Esophagus (tissue), 2 donors: ENCODE data around the gene TMEM242. TPM values are rescaled to one million over a fixed set of nuclear protein-coding genes. Genes with fewer than 3 reads are reported as not detected.

Source experiments
- H3K27ac ChIP-seq, 2 donors: one replicate each; pipeline ENCODE4 v1.5.1; 2013; ENCODE audit warnings: low read depth in 2 of 2, mild to moderate bottlenecking in 2 of 2, inconsistent platforms in 1 of 2, low read length in 1 of 2, moderate library complexity in 1 of 2
- H3K27me3 ChIP-seq, 2 donors: one replicate each; pipeline ENCODE4 v1.6.1; 2013; ENCODE audit warnings: low read length in 2 of 2, control low read depth in 1 of 2, mild to moderate bottlenecking in 1 of 2; ENCODE audit not compliant: insufficient read depth in 2 of 2, control insufficient read depth in 1 of 2
- H3K36me3 ChIP-seq, 2 donors: one replicate each; pipeline ENCODE4 v1.6.1; 2013; ENCODE audit warnings: low read length in 1 of 2; ENCODE audit not compliant: control insufficient read depth in 2 of 2, insufficient read depth in 2 of 2
- H3K4me1 ChIP-seq, 2 donors: one replicate each; pipeline ENCODE4 v1.6.1; 2013; ENCODE audit warnings: low read length in 1 of 2; ENCODE audit not compliant: control insufficient read depth in 2 of 2, insufficient read depth in 2 of 2
- H3K4me3 ChIP-seq, 2 donors: one replicate each; pipeline ENCODE4 v1.5.1; 2013; ENCODE audit warnings: low read length in 2 of 2, mild to moderate bottlenecking in 2 of 2, low read depth in 1 of 2, moderate library complexity in 1 of 2
- H3K9me3 ChIP-seq, 2 donors: one replicate each; pipeline ENCODE4 v1.6.1; 2013; ENCODE audit warnings: mild to moderate bottlenecking in 2 of 2, low read depth in 1 of 2, low read length in 1 of 2, moderate library complexity in 1 of 2; ENCODE audit not compliant: control insufficient read depth in 2 of 2, insufficient read depth in 1 of 2
- WGBS, 2 donors: extraction: QIAGEN DNeasy Blood & Tissue Kit; methylation state at CpG; one replicate each; pipeline ENCODE4 v1.1.7; 2013; 5-methylcytosine and 5-hydroxymethylcytosine counted together
- polyA plus RNA-seq, 2 donors: library from polyadenylated mRNA; stranded (reverse); fragments of 200-250 nt; gene quantifications; one replicate each; pipeline ENCODE4 v1.2.3, GENCODE V29; 2013
- donor health status: healthy with polysubstance abuse.
- donor health status: Bipolar disorder and iron deficiency.

Gene TMEM242
- polyA plus RNA-seq, 2 donors: 4.8 to 5.4 TPM

GRCh38 chr6:157276134-157276532, 47.2 kb downstream of the TMEM242 start:
- H3K4me1 ChIP-seq: peaks cover 0 to 3% of the 10 kb centered on the region in 2 donors
- H3K4me3 ChIP-seq: no peak overlapping the region
- no peaks in the 10 kb centered on the region for H3K27me3 ChIP-seq
- H3K9me3 ChIP-seq: no peaks in the 10 kb centered on the region
- H3K36me3 ChIP-seq: no peaks in the 10 kb centered on the region
- 87 to 92% methylated on average over 3 of the region's 3 CpGs for WGBS, 2 donors
- H3K27ac ChIP-seq: no peak overlapping the region

DNA sequence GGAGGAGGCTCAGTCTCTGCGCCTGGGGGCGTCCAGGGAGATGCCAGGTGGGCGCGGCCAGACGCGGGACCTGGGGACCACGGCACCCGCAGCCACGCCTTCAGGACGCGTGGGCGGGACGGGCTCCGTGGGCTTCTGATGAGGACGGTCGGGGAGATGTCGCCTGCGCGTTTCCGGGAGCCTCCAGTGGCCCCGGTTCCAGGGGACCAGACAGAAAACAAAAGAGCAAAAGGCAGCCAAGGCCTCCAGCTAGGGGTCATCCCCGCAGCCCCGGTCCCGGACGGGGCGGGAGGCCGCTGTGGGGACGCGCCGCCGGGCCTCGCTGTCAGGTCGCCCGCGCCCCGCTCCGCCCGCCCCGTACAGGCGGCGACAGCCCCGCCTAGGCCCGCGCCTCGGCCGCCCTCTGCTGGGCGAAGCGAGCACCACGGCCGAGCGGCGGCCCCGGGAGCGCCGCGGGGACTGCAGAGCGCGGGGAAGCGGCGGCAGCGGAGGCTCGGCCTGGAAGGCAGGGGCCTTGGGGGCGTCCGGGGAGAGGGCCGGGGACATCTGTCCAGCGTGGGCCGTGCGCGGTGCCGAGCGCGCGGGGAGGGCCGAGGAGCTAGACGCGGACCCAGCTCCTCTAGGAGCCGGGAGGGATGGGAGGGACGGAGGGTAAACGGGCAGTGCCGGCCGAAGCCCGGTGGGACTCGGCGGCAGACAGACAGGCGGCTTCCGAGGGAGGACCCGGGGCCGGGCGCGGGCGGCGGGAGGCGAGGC, 48.7 kb downstream of the TMEM242 start:
- Histone ChIP-seq H3K4me1 (peaks cover 0 to 3% of the 10 kb centered on the region in 2 donors), H3K4me3 (peak overlapping the region; percentile 47 to 76), H3K9me3 (no peaks in the 10 kb centered on the region), H3K36me3 (no peaks in the 10 kb centered on the region), H3K27ac (peak overlapping the region; percentile 80 to 95), H3K27me3 (no peaks in the 10 kb centered on the region)
- 0 to 1% methylated on average over 81 to 93 of the region's 93 CpGs for WGBS, 2 donors

DNA sequence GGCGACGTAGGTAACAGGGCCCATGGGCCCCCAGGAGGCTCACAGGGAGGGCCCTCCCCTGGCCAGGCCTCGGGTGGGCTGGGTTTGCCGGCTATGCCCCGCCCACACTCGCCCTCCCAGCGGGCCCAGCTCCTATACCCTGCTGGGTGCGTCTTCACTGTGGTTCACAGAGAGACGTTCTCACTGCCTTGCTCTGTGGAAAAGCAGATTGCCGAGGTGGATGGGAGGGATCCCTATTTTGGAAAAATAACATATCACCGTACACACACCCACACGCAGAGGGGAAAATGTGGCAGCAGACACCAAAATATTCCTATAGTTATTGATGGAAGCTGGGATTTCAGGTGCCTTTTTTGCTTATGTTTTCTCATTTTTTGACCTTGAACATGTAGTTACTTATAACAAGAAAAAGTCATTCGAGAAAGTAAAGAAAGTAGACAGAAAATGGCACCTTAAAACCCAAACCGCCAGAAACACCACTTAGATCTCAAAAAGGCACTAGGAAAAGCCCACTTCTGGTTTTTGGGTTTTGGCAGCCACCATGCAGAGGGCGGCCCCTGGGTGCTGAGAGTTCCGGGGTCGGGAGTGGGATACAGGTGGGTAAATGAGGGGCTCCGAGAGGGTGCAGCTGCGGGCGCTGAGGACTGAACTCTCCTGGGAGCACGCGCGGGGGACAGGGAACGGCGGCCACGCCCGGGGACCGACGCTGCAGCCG, 49.4 kb downstream of the TMEM242 start:
- peak overlapping the region; percentile 79 to 95 for H3K27ac ChIP-seq
- H3K4me1 ChIP-seq: peaks cover 0 to 6% of the 10 kb centered on the region in 2 donors
- no peaks in the 10 kb centered on the region for H3K36me3 ChIP-seq
- whole genome bisulfite sequencing, 2 donors: 11 to 15% methylated on average over 22 to 30 of the region's 30 CpGs
- H3K27me3 ChIP-seq: no peaks in the 10 kb centered on the region
- H3K9me3 ChIP-seq: no peaks in the 10 kb centered on the region
- peak overlapping the region; percentile 47 to 76 for H3K4me3 ChIP-seq

GRCh38 chr6:157272866-157273755, 50.2 kb downstream of the TMEM242 start:
- Histone ChIP-seq H3K27ac (peak overlapping the region; percentile 38 to 95), H3K36me3 (no peaks in the 10 kb centered on the region), H3K4me3 (no peak overlapping the region), H3K27me3 (no peaks in the 10 kb centered on the region), H3K4me1 (peaks cover 0 to 8% of the 10 kb centered on the region in 2 donors), H3K9me3 (no peaks in the 10 kb centered on the region)
- 76 to 81% methylated on average over 19 of the region's 19 CpGs for WGBS, 2 donors

DNA sequence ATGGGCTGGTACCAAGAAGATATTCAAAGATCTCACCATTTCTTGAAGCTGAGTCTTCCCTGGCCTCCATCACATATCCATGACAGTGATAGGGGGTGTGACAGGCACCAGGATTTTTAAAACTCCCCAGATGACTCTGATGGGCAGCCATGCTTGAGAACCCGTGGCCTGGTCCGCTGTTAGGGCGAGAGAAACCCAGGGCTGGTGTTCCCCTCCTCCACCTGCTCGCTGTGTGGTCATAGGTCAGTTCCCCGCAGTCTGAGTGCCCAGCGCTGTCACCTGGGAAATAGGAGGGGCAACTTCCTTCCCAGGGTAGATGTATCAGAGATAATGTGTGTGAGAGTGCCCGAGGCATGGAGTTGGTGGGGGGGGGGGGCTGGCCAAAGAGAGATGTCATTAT, 50.9 kb downstream of the TMEM242 start:
- no peaks in the 10 kb centered on the region for H3K36me3 ChIP-seq
- 84% methylated on average over 7 of the region's 7 CpGs for WGBS, 2 donors
- H3K27me3 ChIP-seq: no peaks in the 10 kb centered on the region
- H3K27ac ChIP-seq: no peak overlapping the region
- no peaks in the 10 kb centered on the region for H3K9me3 ChIP-seq
- H3K4me1 ChIP-seq: peaks cover 0 to 8% of the 10 kb centered on the region in 2 donors
- no peak overlapping the region for H3K4me3 ChIP-seq

- Histone ChIP-seq H3K36me3 (no peaks in the 10 kb centered on the region), H3K9me3 (no peaks in the 10 kb centered on the region), H3K27me3 (no peaks in the 10 kb centered on the region), H3K4me1 (peaks cover 0 to 8% of the 10 kb centered on the region in 2 donors), H3K4me3 (no peak overlapping the region), H3K27ac (no peak overlapping the region)
- 80 to 90% methylated on average over 4 of the region's 4 CpGs for WGBS, 2 donors
These were observed 51.4 kb downstream of the TMEM242 start for GRCh38 chr6:157271911-157272310.

GRCh38 chr6:157271441-157271840, 51.9 kb downstream of the TMEM242 start:
- no peaks in the 10 kb centered on the region for H3K36me3 ChIP-seq
- H3K27ac ChIP-seq: no peak overlapping the region
- peaks cover 0 to 8% of the 10 kb centered on the region in 2 donors for H3K4me1 ChIP-seq
- no peak overlapping the region for H3K4me3 ChIP-seq
- no peaks in the 10 kb centered on the region for H3K9me3 ChIP-seq
- 96 to 97% methylated on average over 9 of the region's 9 CpGs for WGBS, 2 donors
- H3K27me3 ChIP-seq: no peaks in the 10 kb centered on the region

- 86 to 91% methylated on average over 2 of the region's 2 CpGs for whole genome bisulfite sequencing, 2 donors
- no peaks in the 10 kb centered on the region for H3K9me3 ChIP-seq
- H3K36me3 ChIP-seq: no peaks in the 10 kb centered on the region
- peaks cover 0 to 8% of the 10 kb centered on the region in 2 donors for H3K4me1 ChIP-seq
- no peak overlapping the region for H3K4me3 ChIP-seq
- H3K27ac ChIP-seq: no peak overlapping the region
- H3K27me3 ChIP-seq: no peaks in the 10 kb centered on the region
These were observed 52.4 kb downstream of the TMEM242 start for GRCh38 chr6:157270916-157271315.

- no peaks in the 10 kb centered on the region for H3K36me3 ChIP-seq
- no peak overlapping the region for H3K27ac ChIP-seq
- no peak overlapping the region for H3K4me3 ChIP-seq
- H3K27me3 ChIP-seq: no peaks in the 10 kb centered on the region
- WGBS, 2 donors: 83 to 93% methylated on average over 1 of the region's 1 CpG
- H3K4me1 ChIP-seq: peaks cover 0 to 7% of the 10 kb centered on the region in 2 donors
- H3K9me3 ChIP-seq: no peaks in the 10 kb centered on the region
These were observed 53.0 kb downstream of the TMEM242 start for GRCh38 chr6:157270308-157270707.
